Psoas muscle (tissue), 8 donors: ENCODE results near the gene ADORA2B. TPM values are rescaled to one million over a fixed set of nuclear protein-coding genes. Genes with fewer than 3 reads are reported as not detected.

Experiments
- ATAC-seq, 4 donors: fragments of 200-7000 bp; cut with Tn5 transposase; one replicate each; pipeline ENCODE4 v1.9.1; 2020; ENCODE audit warnings: moderate library complexity in 3 of 4, mild to moderate bottlenecking in 2 of 4
- DNase-seq, 2 donors: peaks; one replicate each; pipeline ENCODE4 v3.0.0-alpha.2; 2020
- H3K27ac ChIP-seq: fragments of 200-600 bp; one replicate; pipeline ENCODE4 v1.8.0; 2022
- H3K27me3 ChIP-seq, 3 donors: fragments of 200-600 bp in 1 of 3; one replicate each; pipeline versions ENCODE4 v1.6.1 to v1.8.0; 2013 to 2022; ENCODE audit warnings: low read length in 2 of 3, mild to moderate bottlenecking in 2 of 3, moderate library complexity in 1 of 3; ENCODE audit not compliant: insufficient read depth in 3 of 3
- H3K36me3 ChIP-seq, 2 donors: fragments of 200-600 bp in 1 of 2; one replicate each; pipeline versions ENCODE4 v1.6.1 to v1.8.0; 2013 to 2022; ENCODE audit warnings: low read depth in 1 of 2, mild to moderate bottlenecking in 1 of 2, moderate library complexity in 1 of 2; ENCODE audit not compliant: insufficient read depth in 1 of 2
- H3K4me1 ChIP-seq: fragments of 200-600 bp; one replicate; pipeline ENCODE4 v1.8.0; 2022
- H3K4me3 ChIP-seq: fragments of 200-600 bp; one replicate; pipeline ENCODE4 v1.8.0; 2022; ENCODE audit warnings: mild to moderate bottlenecking
- H3K9me3 ChIP-seq: fragments of 200-600 bp; one replicate; pipeline ENCODE4 v1.8.0; 2022
- CTCF ChIP-seq: fragments of 200-600 bp; IDR thresholded peaks from one replicate; pipeline ENCODE4 v1.8.0; 2022; ENCODE audit warnings: antibody characterized with exemption
- WGBS, 3 donors: extraction: QIAGEN DNeasy Blood & Tissue Kit; methylation state at CpG; one replicate each; pipeline versions ENCODE4 v1.1.6 to v1.1.7; 2013; 5-methylcytosine and 5-hydroxymethylcytosine counted together
- intact Hi-C, 2 donors: fragments of 100-400 bp; cut with DNase I; formaldehyde crosslinking; loops; one replicate each; pipeline versions ENCODE4 v1.11.0 to v1.14.2; 2022
- polyA plus RNA-seq, 3 donors: library from polyadenylated mRNA; stranded (reverse); fragments of 200-250 nt; gene quantifications; one replicate each; pipeline ENCODE4 v1.2.3, GENCODE V29; 2013
- total RNA-seq, 4 donors: library from RNA; stranded (reverse); fragmentation: NEBNext Ultra II Directional in 2 of 4; extraction: Animal tissue kit (Norgen Biotek cat#: 25700) in 2 of 4; gene quantifications; one replicate each; pipeline versions ENCODE4 v1.2.1 to v1.2.4, GENCODE V29; 2021 to 2023
- donor health status: healthy with polysubstance abuse.
- donor health status: DM: no; HTN: no; CAD: no; lungs with moderate emphysema.
- donor health status: Bipolar disorder and iron deficiency.
- donor health status: healthy.
- donor health status: DM: yes; HTN: yes; CAD: no.
- donor health status: DM: no; HTN: no; CAD: no.
- donor health status: DM: no; HTN: no; CAD: no.
- donor health status: DM: yes; HTN: yes; CAD: no.

The ADORA2B gene
- total and polyA plus RNA-seq, 7 donors = 0.07 to 0.36 (median 0.20) TPM

- H3K9me3 ChIP-seq = no peaks in the 10 kb centered on the region
- peaks cover 6 to 60% of the 10 kb centered on the region in 2 donors for H3K36me3 ChIP-seq
- TF ChIP-seq CTCF = no peak
- no peak for ATAC-seq
- H3K4me3 ChIP-seq = peak overlapping the region; percentile 80
- H3K4me1 ChIP-seq = peaks cover 14% of the 10 kb centered on the region
- peak overlapping the region; percentile 92 for H3K27ac ChIP-seq
- intact Hi-C loops = loop anchor here in 1 of 2 donors (2.0 kb wide), 2 partner anchors 53 to 171 kb away; partner anchors contain the start of gene ADORA2B
- WGBS, 3 donors = 85 to 90% (median 88%) methylated on average over 4 of the region's 4 CpGs
- no peak for DNase-seq
- H3K27me3 ChIP-seq = no peaks in the 10 kb centered on the region
Measured at GRCh38 chr17:15998031-15998562, 53.2 kb downstream of the ADORA2B start.

GRCh38 chr17:15999141-15999973 is 54.4 kb downstream of the ADORA2B start, which contains the start of the genes TTC19 and ZSWIM7:
TSS of gene TTC19 (plus strand) at chr17:15999824. CDS start at chr17:15999849, 25 bp downstream.
TSS of gene ZSWIM7 (minus strand) at chr17:15999704. CDS start at chr17:15999594, 110 bp downstream.
- peak within 1 kb of the TSS; percentile 80 for H3K4me3 ChIP-seq
- DNase-seq = peak; percentile 98
- ATAC-seq = peak; percentile 97 to 99 (median 98)
- TF ChIP-seq CTCF = peak; percentile 16
- 0% methylated on average over 62 to 91 of the region's 91 CpGs for WGBS, 3 donors
- no peaks in the 10 kb centered on the region for H3K27me3 ChIP-seq
- intact Hi-C loops = loop anchor here in 1 of 2 donors (2.0 kb wide), 2 partner anchors 55 to 173 kb away; partner anchors contain the start of gene ADORA2B
- H3K4me1 ChIP-seq = peaks cover 19% of the 10 kb centered on the region
- H3K27ac ChIP-seq = peak within 1 kb of the TSS; percentile 92
- no peaks in the 10 kb centered on the region for H3K9me3 ChIP-seq
- peaks cover 16 to 61% of the 10 kb centered on the region in 2 donors for H3K36me3 ChIP-seq

- intact Hi-C loops = loop anchor here in 1 of 2 donors (2.0 kb wide), 2 partner anchors 55 to 173 kb away; partner anchors contain the start of gene ADORA2B
- ATAC-seq (peak in 2 of 4 donors; percentile 39 to 48), DNase-seq (no peak)
- H3K36me3 ChIP-seq = peaks cover 21 to 61% of the 10 kb centered on the region in 2 donors
- peaks cover 19% of the 10 kb centered on the region for H3K4me1 ChIP-seq
- H3K9me3 ChIP-seq = no peaks in the 10 kb centered on the region
- H3K4me3 ChIP-seq = peak overlapping the region; percentile 80
- WGBS, 3 donors = 1 to 2% (median 1%) methylated on average over 41 to 64 of the region's 64 CpGs
- no peaks in the 10 kb centered on the region for H3K27me3 ChIP-seq
- peak overlapping the region; percentile 92 for H3K27ac ChIP-seq
- TF ChIP-seq CTCF = no peak
Measured at GRCh38 chr17:15999974-16000827, 55.3 kb downstream of the ADORA2B start.

- H3K27ac ChIP-seq = no peak overlapping the region
- intact Hi-C loops = no loop called here
- peaks cover 19% of the 10 kb centered on the region for H3K4me1 ChIP-seq
Measured at GRCh38 chr17:16001226-16001897, 56.4 kb downstream of the ADORA2B start.

More at GRCh38 chr17:16001226-16001897, 56.4 kb downstream of the ADORA2B start:
- Histone ChIP-seq H3K36me3 (peaks cover 24 to 68% of the 10 kb centered on the region in 2 donors), H3K9me3 (no peaks in the 10 kb centered on the region), H3K4me3 (peak overlapping the region; percentile 80), H3K27me3 (no peaks in the 10 kb centered on the region)
- no peak for DNase-seq
- no peak for TF ChIP-seq CTCF
- no peak for ATAC-seq
